Measurements from ENCODE around the gene EARS2.

- no peak for TF ChIP-seq CHD2 (IDR thresholded peaks at IDR 0.05; ENCODE audit: low read length)
- no peak for TF ChIP-seq EP300 (IDR thresholded peaks at IDR 0.05; ENCODE audit: borderline replicate concordance in 1 of 2, low read depth in 2 of 2, low read length in 2 of 2)
- no peak for TF ChIP-seq USF2 (IDR thresholded peaks at IDR 0.05; ENCODE audit: low read length)
- no peak for TF ChIP-seq TBP (IDR thresholded peaks at IDR 0.05; ENCODE audit: low read depth, low read length)
- TF ChIP-seq EZH2 (IDR thresholded peaks at IDR 0.05; ENCODE audit: low read depth, low read length, severe bottlenecking): no peak
- no peak for TF ChIP-seq POLR2A (IDR thresholded peaks at IDR 0.05; ENCODE audit: control extremely low read depth in 1 of 2, low read depth in 2 of 2, low read length in 2 of 2)
- no peak for TF ChIP-seq POLR2AphosphoS5 (IDR thresholded peaks at IDR 0.05; ENCODE audit: low read depth, low read length)
- TF ChIP-seq CREB1 (IDR thresholded peaks at IDR 0.05): no peak
- TF ChIP-seq RFX5 (IDR thresholded peaks at IDR 0.05; ENCODE audit: borderline replicate concordance, low read depth, low read length): no peak
- no peak for TF ChIP-seq CTCF (IDR thresholded peaks at IDR 0.05; ENCODE audit: control extremely low read depth in 1 of 3, insufficient read depth in 1 of 3, low read depth in 1 of 3, low read length in 3 of 3)
- TF ChIP-seq GABPA (IDR thresholded peaks at IDR 0.05; ENCODE audit: borderline replicate concordance, insufficient read depth, low read length): no peak
- no peak for TF ChIP-seq TAF1 (IDR thresholded peaks at IDR 0.05; ENCODE audit: low read depth, low read length)
- no peak for TF ChIP-seq JUN (IDR thresholded peaks at IDR 0.05; ENCODE audit: low read depth, low read length)
Observed at GRCh38 chr16:23587726-23588125, 30.6 kb upstream of the EARS2 start.
